GM10248 (cell line): ENCODE results near the gene UBL4A.

Experiments used
- CTCF ChIA-PET: fragments of 300-600 bp; sonication (Branson Sonifier 250); formaldehyde crosslinking; extraction: SDS; loops from one replicate; lab custom pipeline; 2021; ENCODE audit warnings: antibody characterized with exemption; lab: Yijun Ruan, JAX
- POLR2A ChIA-PET: fragments of 350-650 bp; sonication (Branson Sonifier 250); formaldehyde crosslinking; extraction: SDS; loops from one replicate; lab custom pipeline; 2020; ENCODE audit warnings: antibody characterized with exemption; lab: Yijun Ruan, JAX
- DNase-seq: peaks from one replicate; pipeline ENCODE4 v3.0.0; 2012; ENCODE audit errors: extremely low spot score
- TF ChIP-seq, protein P1 (sequence below): IDR thresholded peaks from 2 replicates; pipeline ENCODE4 v1.5.1; 2012; ENCODE audit warnings: mild to moderate bottlenecking, low read depth; ENCODE audit errors: extremely low read depth, missing control alignments, control extremely low read depth

The UBL4A gene

DNA sequence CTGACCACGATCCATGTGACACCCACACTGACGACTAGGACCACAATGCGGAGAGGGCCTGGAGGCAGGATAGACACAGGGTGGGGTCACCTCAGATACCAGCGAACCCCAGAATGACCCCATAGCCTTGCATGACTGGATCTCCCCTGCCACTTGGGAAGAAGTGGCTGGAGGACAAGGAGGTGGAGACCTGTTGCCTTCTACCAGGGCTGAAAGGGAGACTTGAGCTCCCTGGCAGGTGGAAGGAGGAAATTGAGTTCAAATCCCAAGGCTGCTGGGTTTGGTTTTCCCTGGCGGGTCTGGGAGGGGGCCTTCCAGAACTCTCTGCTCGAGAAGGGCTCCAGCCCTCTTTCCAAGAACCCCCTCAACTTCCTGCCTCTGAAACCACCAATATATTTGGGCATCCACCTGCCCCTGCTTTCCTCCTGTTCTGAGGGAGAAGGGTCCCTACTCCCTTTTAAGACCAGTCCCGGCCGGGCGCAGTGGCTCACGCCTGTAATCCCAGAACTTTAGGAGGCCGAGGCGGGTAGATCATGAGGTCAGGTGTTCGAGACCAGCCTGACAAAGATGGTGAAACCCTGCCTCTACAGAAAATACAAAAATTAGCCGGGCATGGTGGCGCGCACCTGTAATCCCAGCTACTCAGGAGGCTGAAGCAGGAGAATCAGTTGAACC is 26.6 kb upstream of the UBL4A start:
- ChIA-PET CTCF (no interaction called here), POLR2A (no interaction called here)
- TF ChIP-seq, protein P1, sequence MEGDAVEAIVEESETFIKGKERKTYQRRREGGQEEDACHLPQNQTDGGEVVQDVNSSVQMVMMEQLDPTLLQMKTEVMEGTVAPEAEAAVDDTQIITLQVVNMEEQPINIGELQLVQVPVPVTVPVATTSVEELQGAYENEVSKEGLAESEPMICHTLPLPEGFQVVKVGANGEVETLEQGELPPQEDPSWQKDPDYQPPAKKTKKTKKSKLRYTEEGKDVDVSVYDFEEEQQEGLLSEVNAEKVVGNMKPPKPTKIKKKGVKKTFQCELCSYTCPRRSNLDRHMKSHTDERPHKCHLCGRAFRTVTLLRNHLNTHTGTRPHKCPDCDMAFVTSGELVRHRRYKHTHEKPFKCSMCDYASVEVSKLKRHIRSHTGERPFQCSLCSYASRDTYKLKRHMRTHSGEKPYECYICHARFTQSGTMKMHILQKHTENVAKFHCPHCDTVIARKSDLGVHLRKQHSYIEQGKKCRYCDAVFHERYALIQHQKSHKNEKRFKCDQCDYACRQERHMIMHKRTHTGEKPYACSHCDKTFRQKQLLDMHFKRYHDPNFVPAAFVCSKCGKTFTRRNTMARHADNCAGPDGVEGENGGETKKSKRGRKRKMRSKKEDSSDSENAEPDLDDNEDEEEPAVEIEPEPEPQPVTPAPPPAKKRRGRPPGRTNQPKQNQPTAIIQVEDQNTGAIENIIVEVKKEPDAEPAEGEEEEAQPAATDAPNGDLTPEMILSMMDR = no peak
- no peak for DNase-seq

- ChIA-PET POLR2A (no interaction called here), CTCF (no interaction called here)
- TF ChIP-seq, protein P1 = no peak
- no peak for DNase-seq
These were observed 25.3 kb upstream of the UBL4A start for GRCh38 chrX:154511761-154512160.

DNA sequence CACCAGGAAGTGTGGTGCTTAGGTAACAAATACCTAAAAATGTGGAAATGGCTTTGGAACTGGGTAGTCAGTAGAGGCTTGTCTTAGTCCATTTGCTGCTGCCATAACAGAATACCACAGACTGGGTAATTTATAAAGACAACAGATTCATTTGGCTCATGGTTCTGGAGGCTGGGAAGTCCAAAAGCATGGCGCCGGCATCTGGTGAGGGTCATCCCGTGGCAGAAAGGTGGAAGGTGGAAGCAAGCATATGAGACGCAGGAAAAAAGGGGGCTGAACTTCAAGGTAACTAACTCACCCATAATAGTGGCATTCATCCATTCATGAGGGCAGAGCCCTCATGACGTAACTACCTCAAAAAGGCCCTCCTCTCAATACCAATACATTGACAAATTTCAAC is 23.0 kb upstream of the UBL4A start:
- CTCF ChIA-PET = no interaction called here
- no peak for DNase-seq
- POLR2A ChIA-PET = no interaction called here
- TF ChIP-seq, protein P1 = no peak

DNA sequence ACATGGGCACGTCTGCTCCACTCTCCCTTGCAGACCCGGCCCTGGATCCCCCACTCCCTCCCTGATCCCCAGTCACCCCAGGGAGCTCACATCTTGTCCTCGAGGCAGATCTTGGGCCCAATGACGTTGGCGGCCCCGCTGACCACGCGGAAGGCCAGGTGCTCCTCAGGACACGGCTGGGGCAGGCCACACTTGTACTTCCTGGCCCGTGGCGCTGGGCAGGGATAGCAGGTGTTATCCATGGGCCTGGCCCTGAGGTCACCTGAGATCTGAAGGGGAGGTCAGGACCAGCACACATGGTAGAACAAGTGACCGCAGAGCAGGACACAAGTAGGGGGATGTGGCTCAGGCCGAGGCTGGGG is 21.9 kb upstream of the UBL4A start:
- TF ChIP-seq, protein P1 = no peak
- CTCF ChIA-PET = interaction anchor here (1.9 kb wide), 1 partner anchor 19 kb away, joined by 5 read pairs; no protein-coding TSS in a partner anchor
- POLR2A ChIA-PET = no interaction called here
- DNase-seq = no peak

DNA sequence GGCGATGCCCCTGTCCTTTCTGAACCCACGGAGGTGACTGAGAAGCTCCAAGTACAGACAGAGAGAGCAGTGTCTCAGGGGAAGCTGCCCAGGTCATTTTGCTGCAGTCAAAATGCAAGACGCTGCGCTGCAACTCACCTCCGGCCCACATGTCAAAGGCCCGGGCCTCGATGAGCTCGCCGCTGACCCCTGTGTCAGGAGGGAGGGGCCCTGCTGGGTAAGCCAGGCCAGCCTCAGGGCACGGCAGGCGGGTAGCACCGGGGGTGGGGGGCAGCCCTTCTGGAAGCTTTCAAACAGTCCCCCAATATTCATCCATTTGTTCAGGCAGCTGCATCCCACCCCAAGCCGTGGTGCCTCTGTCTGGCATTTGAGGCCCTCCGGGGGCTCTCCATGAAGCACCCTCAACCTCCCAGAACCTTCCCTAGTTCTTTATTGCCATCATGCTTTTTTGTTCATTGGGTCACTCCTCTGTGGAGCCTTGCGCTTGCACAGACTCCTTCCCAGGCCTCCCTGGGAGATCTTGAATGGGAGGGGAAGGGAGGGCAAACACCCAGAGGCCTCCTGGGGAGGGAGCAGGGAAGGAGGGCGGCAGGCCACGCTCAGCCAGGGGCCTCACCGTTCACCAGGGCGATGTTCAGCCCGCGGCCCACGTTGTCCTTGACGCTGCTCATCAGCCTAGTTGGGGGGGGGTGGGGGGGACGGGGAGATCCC is 21.4 kb upstream of the UBL4A start:
- TF ChIP-seq, protein P1 = no peak
- DNase-seq = no peak
- ChIA-PET POLR2A (interaction anchor here (0.9 kb wide), 1 partner anchor 17 kb away, joined by 3 read pairs; the partner anchor contains the start of gene SLC10A3), CTCF (interaction anchor here (1.9 kb wide), 1 partner anchor 19 kb away, joined by 5 read pairs; no protein-coding TSS in a partner anchor)

GRCh38 chrX:154506483-154507332 is 20.3 kb upstream of the UBL4A start:
- POLR2A ChIA-PET = interaction anchor here (0.9 kb wide), 1 partner anchor 16 kb away, joined by 3 read pairs; the partner anchor contains the start of gene SLC10A3
- DNase-seq = no peak
- TF ChIP-seq, protein P1 = no peak
- CTCF ChIA-PET = interaction anchor here (1.9 kb wide), 1 partner anchor 20 kb away, joined by 5 read pairs; no protein-coding TSS in a partner anchor
